Kidney (tissue), 14 donors: Measurements from ENCODE around the gene TSHZ2. TPM values are rescaled to one million over a fixed set of nuclear protein-coding genes. Genes with fewer than 3 reads are reported as not detected.
"Not testable (repeated sequence)": the region's sequence is repeated elsewhere in the genome, so short reads cannot be mapped to it uniquely, and the experiment has no call there.

ENCODE experiments used
- DNase-seq, 5 donors: peaks; one replicate each; pipeline ENCODE4 v3.0.0-alpha.2; 2013 to 2020
- FAIRE-seq: peaks from 2 replicates; lab custom pipeline; 2012; peaks lifted over from hg19 to GRCh38; lab: Jason Lieb, UNC
- H3K27ac ChIP-seq, 2 donors: one replicate each; pipeline ENCODE4 v1.7.0; 2013; ENCODE audit warnings: low read depth in 2 of 2, low read length in 2 of 2, inconsistent platforms in 1 of 2
- H3K27me3 ChIP-seq: one replicate; pipeline ENCODE4 v1.7.1; 2013; ENCODE audit warnings: low read length, inconsistent platforms; ENCODE audit not compliant: control insufficient read depth, insufficient read depth
- H3K36me3 ChIP-seq, 3 donors: one replicate each; pipeline versions ENCODE4 v1.7.0 to v1.7.1; 2013; ENCODE audit warnings: low read length in 3 of 3, control low read depth in 1 of 3, inconsistent platforms in 1 of 3; ENCODE audit not compliant: insufficient read depth in 3 of 3, control insufficient read depth in 2 of 3
- H3K4me1 ChIP-seq, 3 donors: one replicate each; pipeline versions ENCODE4 v1.7.0 to v1.7.1; 2013; ENCODE audit warnings: low read length in 3 of 3, inconsistent platforms in 1 of 3, low read depth in 1 of 3; ENCODE audit not compliant: control insufficient read depth in 2 of 3, insufficient read depth in 2 of 3
- H3K4me3 ChIP-seq, 3 donors: one replicate each; pipeline versions ENCODE4 v1.7.0 to v1.8.1; 2013; ENCODE audit warnings: low read length in 3 of 3, control low read depth in 1 of 3, inconsistent platforms in 1 of 3
- H3K9ac ChIP-seq, 3 donors: one replicate each; pipeline versions ENCODE4 v1.7.0 to v1.7.1; 2013; ENCODE audit warnings: low read length in 3 of 3, control low read depth in 1 of 3, inconsistent platforms in 1 of 3
- H3K9me3 ChIP-seq, 3 donors: one replicate each; pipeline versions ENCODE4 v1.7.0 to v1.7.1; 2013; ENCODE audit warnings: low read length in 3 of 3, control low read depth in 1 of 3, inconsistent platforms in 1 of 3; ENCODE audit not compliant: control insufficient read depth in 2 of 3, insufficient read depth in 1 of 3
- CTCF ChIP-seq: IDR thresholded peaks from 3 replicates; pipeline ENCODE4 v1.5.1; 2012; ENCODE audit warnings: mild to moderate bottlenecking, moderate library complexity, borderline replicate concordance; ENCODE audit not compliant: insufficient read depth; ENCODE audit errors: extremely low read depth
- intact Hi-C: fragments of 100-400 bp; cut with DNase I; formaldehyde crosslinking; loops from one replicate; pipeline ENCODE4 v1.11.1; 2022
- polyA plus RNA-seq: library from polyadenylated mRNA; stranded (reverse); fragments of 350-450 nt; fragmentation: Illumina TruSeq; extraction: RNeasy Lipid Tissue Mini Kit (QIAGEN cat#74804); gene quantifications from one replicate; pipeline ENCODE4 v1.2.3, GENCODE V29; 2014; ENCODE audit warnings: low read depth, low replicate concordance; ENCODE audit not compliant: insufficient read depth
- total RNA-seq: library from RNA; stranded (reverse); fragmentation: NEBNext Ultra II Directional; extraction: Animal tissue kit (Norgen Biotek cat#: 25700); gene quantifications from one replicate; pipeline ENCODE4 v1.2.1, GENCODE V29; 2021
- donor health status: control.
- donor health status: control.
- donor health status: control.
- donor health status: control.
- donor health status: control.
- donor health status: DM: yes; HTN: yes; CAD: no.
- donor health status: Normal renal cell carcinoma (clear cell type).

The TSHZ2 gene
- total and polyA plus RNA-seq, 2 donors from 2014 or later = 0.86 to 15.5 TPM

GRCh38 chr20:53428996-53429395 is 456.8 kb downstream of the TSHZ2 start:
- FAIRE-seq = no peak
- Histone ChIP-seq H3K4me3 (no peak overlapping the region), H3K36me3 (no peaks in the 10 kb centered on the region), H3K27me3 (no peaks in the 10 kb centered on the region), H3K9ac (no peak overlapping the region), H3K9me3 (peaks cover 0 to 4% (median 0%) of the 10 kb centered on the region in 3 donors), H3K27ac (no peak overlapping the region), H3K4me1 (no peaks in the 10 kb centered on the region)
- intact Hi-C loops = no loop called here
- DNase-seq = no peak
- TF ChIP-seq CTCF = no peak

- Histone ChIP-seq H3K9me3 (peaks cover 0 to 4% (median 0%) of the 10 kb centered on the region in 3 donors), H3K36me3 (no peaks in the 10 kb centered on the region), H3K27me3 (no peaks in the 10 kb centered on the region), H3K27ac (no peak overlapping the region), H3K4me3 (no peak overlapping the region), H3K4me1 (no peaks in the 10 kb centered on the region), H3K9ac (no peak overlapping the region)
- DNase-seq = no peak
- TF ChIP-seq CTCF = no peak
- no peak for FAIRE-seq
- intact Hi-C loops = no loop called here
Measured at GRCh38 chr20:53434662-53435061, 462.5 kb downstream of the TSHZ2 start.

GRCh38 chr20:53436927-53437326 is 464.8 kb downstream of the TSHZ2 start:
- H3K9ac ChIP-seq, H3K27ac ChIP-seq, FAIRE-seq, H3K27me3 ChIP-seq, DNase-seq, H3K36me3 ChIP-seq, H3K9me3 ChIP-seq, intact Hi-C loops, H3K4me1 ChIP-seq, H3K4me3 ChIP-seq: not testable (repeated sequence)

DNA sequence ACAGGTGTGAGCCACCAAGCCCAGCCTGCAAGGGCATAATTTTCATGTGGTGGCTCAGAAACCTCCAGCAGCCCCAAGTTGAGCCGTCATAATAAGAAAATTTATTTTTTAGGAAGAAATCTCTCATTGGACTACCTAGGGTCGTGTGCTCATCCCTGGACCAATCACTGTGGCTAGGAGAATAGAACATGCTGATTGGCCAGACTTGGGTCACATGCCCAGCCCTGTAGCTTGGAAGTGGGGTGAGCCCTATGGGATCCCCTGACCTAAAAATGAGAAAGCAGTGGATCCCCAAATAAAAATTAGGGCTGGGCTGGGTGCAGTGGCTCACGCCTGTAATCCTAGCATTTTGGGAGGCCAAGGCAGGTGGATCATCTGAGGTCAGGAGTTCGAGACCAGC is 466.2 kb downstream of the TSHZ2 start:
- TF ChIP-seq CTCF = no peak
- H3K4me3 ChIP-seq = no peak overlapping the region

More for the DNA sequence above, 466.2 kb downstream of the TSHZ2 start:
- no peak overlapping the region for H3K27ac ChIP-seq
- H3K9ac ChIP-seq = no peak overlapping the region
- FAIRE-seq (no peak), DNase-seq (no peak)
- H3K27me3 ChIP-seq = no peaks in the 10 kb centered on the region
- no peaks in the 10 kb centered on the region for H3K36me3 ChIP-seq
- intact Hi-C loops = no loop called here
- H3K9me3 ChIP-seq = no peaks in the 10 kb centered on the region
- no peaks in the 10 kb centered on the region for H3K4me1 ChIP-seq
